H9 (cell line): ENCODE data around the gene PPARA. TPM values are rescaled to one million over a fixed set of nuclear protein-coding genes. Genes with fewer than 3 reads are reported as not detected.

Experiments used
- DNase-seq: peaks from one replicate; pipeline ENCODE4 v3.0.0-alpha.2; 2017
- H2AFZ ChIP-seq: one replicate; pipeline ENCODE4 v1.6.1; 2013; ENCODE audit warnings: mild to moderate bottlenecking, low read length, control low read depth, moderate library complexity
- H2AK5ac ChIP-seq: 2 replicates; pipeline ENCODE4 v1.6.1; 2013; ENCODE audit warnings: low read length, control low read depth, mixed read lengths; ENCODE audit not compliant: insufficient read length
- H2BK120ac ChIP-seq: one replicate; pipeline ENCODE4 v1.6.1; 2013; ENCODE audit warnings: low read depth, mild to moderate bottlenecking, low read length, control low read depth, inconsistent platforms; ENCODE audit not compliant: poor library complexity, severe bottlenecking
- H2BK12ac ChIP-seq: 2 replicates; pipeline ENCODE4 v1.6.1; 2013; ENCODE audit warnings: low read length, control low read depth, mixed read lengths, low read depth; ENCODE audit not compliant: insufficient read length
- H2BK15ac ChIP-seq: 2 replicates; pipeline ENCODE4 v1.6.1; 2013; ENCODE audit warnings: low read depth, low read length, control low read depth
- H2BK20ac ChIP-seq: one replicate; pipeline ENCODE4 v1.6.1; 2013; ENCODE audit warnings: low read depth, mild to moderate bottlenecking, low read length, control low read depth, inconsistent platforms; ENCODE audit not compliant: poor library complexity, severe bottlenecking
- H2BK5ac ChIP-seq: 2 replicates; pipeline ENCODE4 v1.6.1; 2013; ENCODE audit warnings: low read length, control low read depth, mixed read lengths; ENCODE audit not compliant: insufficient read length
- H3K14ac ChIP-seq: 2 replicates; pipeline ENCODE4 v1.6.1; 2013; ENCODE audit warnings: low read length, control low read depth; ENCODE audit not compliant: insufficient read depth
- H3K18ac ChIP-seq: 2 replicates; pipeline ENCODE4 v1.6.1; 2013; ENCODE audit warnings: low read depth, mild to moderate bottlenecking, mixed read lengths, low read length, control low read depth; ENCODE audit not compliant: insufficient read length
- H3K23ac ChIP-seq: 2 replicates; pipeline ENCODE4 v1.6.1; 2013; ENCODE audit warnings: low read length, control low read depth, mixed read lengths, low read depth; ENCODE audit not compliant: insufficient read length
- H3K23me2 ChIP-seq: 2 replicates; pipeline ENCODE4 v1.6.1; 2013; ENCODE audit warnings: low read depth, mild to moderate bottlenecking, mixed read lengths, low read length, control low read depth; ENCODE audit not compliant: insufficient read length, poor library complexity, severe bottlenecking
- H3K27ac ChIP-seq: 2 replicates; pipeline ENCODE4 v1.5.1; 2013; ENCODE audit warnings: low read length, control low read depth, mixed read lengths, low read depth; ENCODE audit not compliant: insufficient read length
- H3K27me3 ChIP-seq: 2 replicates; pipeline ENCODE4 v1.6.1; 2013; ENCODE audit warnings: low read length, control low read depth, inconsistent platforms; ENCODE audit not compliant: insufficient read depth
- H3K4ac ChIP-seq: 2 replicates; pipeline ENCODE4 v1.6.1; 2013; ENCODE audit warnings: low read depth, mild to moderate bottlenecking, control low read depth, inconsistent platforms, low read length, moderate library complexity
- H3K4me1 ChIP-seq: 2 replicates; pipeline ENCODE4 v1.6.1; 2013; ENCODE audit warnings: low read length, control low read depth, inconsistent platforms; ENCODE audit not compliant: insufficient read depth
- H3K4me2 ChIP-seq: 2 replicates; pipeline ENCODE4 v1.6.1; 2013; ENCODE audit warnings: low read length, control low read depth, mixed read lengths; ENCODE audit not compliant: insufficient read length, insufficient read depth
- H3K56ac ChIP-seq: 2 replicates; pipeline ENCODE4 v1.6.1; 2013; ENCODE audit warnings: low read depth, mild to moderate bottlenecking, mixed read lengths, low read length, control low read depth; ENCODE audit not compliant: insufficient read length
- H3K79me1 ChIP-seq: 2 replicates; pipeline ENCODE4 v1.6.1; 2013; ENCODE audit warnings: low read depth, mild to moderate bottlenecking, moderate library complexity, low read length, control low read depth, inconsistent platforms; ENCODE audit not compliant: insufficient read depth, poor library complexity, severe bottlenecking
- H3K79me2 ChIP-seq: 2 replicates; pipeline ENCODE4 v1.6.1; 2013; ENCODE audit warnings: low read length, control low read depth, inconsistent platforms; ENCODE audit not compliant: insufficient read depth
- H3K9ac ChIP-seq: 2 replicates; pipeline ENCODE4 v1.6.1; 2013; ENCODE audit warnings: low read length, control low read depth, mixed read lengths; ENCODE audit not compliant: insufficient read length; ENCODE audit errors: extremely low read depth
- H3K9me3 ChIP-seq: one replicate; pipeline ENCODE4 v1.6.1; 2013; ENCODE audit warnings: low read depth, low read length, inconsistent platforms; ENCODE audit not compliant: control insufficient read depth
- H3T11ph ChIP-seq: one replicate; pipeline ENCODE4 v1.6.1; 2013; ENCODE audit warnings: mild to moderate bottlenecking, low read length, control low read depth, inconsistent platforms
- H4K20me1 ChIP-seq: one replicate; pipeline ENCODE4 v1.6.1; 2013; ENCODE audit not compliant: control insufficient read depth, insufficient read length, insufficient read depth
- H4K5ac ChIP-seq: 2 replicates; pipeline ENCODE4 v1.6.1; 2013; ENCODE audit warnings: low read depth, mild to moderate bottlenecking, mixed read lengths, low read length, control low read depth; ENCODE audit not compliant: insufficient read length
- H4K8ac ChIP-seq: replicated peaks from 2 replicates; pipeline ENCODE4 v1.6.1; 2013; ENCODE audit warnings: low read length, control low read depth, mixed read lengths, low read depth; ENCODE audit not compliant: insufficient read length
- H4K91ac ChIP-seq: 2 replicates; pipeline ENCODE4 v1.6.1; 2013; ENCODE audit warnings: low read depth, mild to moderate bottlenecking, moderate library complexity, mixed read lengths, low read length, control low read depth; ENCODE audit not compliant: insufficient read length
- H3K27ac Mint-ChIP-seq, 3 experiments: 2 replicates in 2 of 3; 3 replicates in 1 of 3; pipeline ENCODE4 v1.8.0; 2020 to 2021; ENCODE audit warnings: mixed read lengths in 3 of 3, mild to moderate bottlenecking in 1 of 3, moderate library complexity in 1 of 3
- H3K27me3 Mint-ChIP-seq: 2 replicates; pipeline ENCODE4 v1.8.0; 2021; ENCODE audit warnings: low read depth, mild to moderate bottlenecking, moderate library complexity, mixed read lengths
- H3K36me3 Mint-ChIP-seq, 3 experiments: 2 replicates in 2 of 3; 3 replicates in 1 of 3; pipeline ENCODE4 v1.8.0; 2020 to 2021; ENCODE audit warnings: low read depth in 3 of 3, mixed read lengths in 3 of 3; ENCODE audit not compliant: insufficient read depth in 1 of 3
- H3K4me1 Mint-ChIP-seq, 2 experiments: 2 replicates each; pipeline ENCODE4 v1.8.0; 2020; ENCODE audit warnings: mixed read lengths in 2 of 2
- H3K4me3 Mint-ChIP-seq, 2 experiments: 2 replicates in 1 of 2; 3 replicates in 1 of 2; pipeline ENCODE4 v1.8.0; 2020 to 2021; ENCODE audit warnings: mild to moderate bottlenecking in 2 of 2, mixed read lengths in 2 of 2, moderate library complexity in 1 of 2
- H3K9me3 Mint-ChIP-seq, 2 experiments: 2 replicates in 1 of 2; 3 replicates in 1 of 2; pipeline ENCODE4 v1.8.0; 2020; ENCODE audit warnings: mild to moderate bottlenecking in 2 of 2, mixed read lengths in 2 of 2, moderate library complexity in 1 of 2
- WGBS: extraction: QIAGEN DNeasy Blood & Tissue Kit; methylation state at CpG from one replicate; pipeline ENCODE4 v1.1.7; 2013; ENCODE audit warnings: missing lambda C conversion rate, low lambda C conversion rate, mixed read lengths; ENCODE audit not compliant: insufficient read length; ENCODE audit errors: extremely low coverage; 5-methylcytosine and 5-hydroxymethylcytosine counted together
- total RNA-seq: library from RNA; stranded (reverse); gene quantifications from 2 replicates; pipeline ENCODE4 v1.2.1, GENCODE V29; 2021
- TF ChIP-seq, protein P1 (sequence below): fragments of 200-600 bp; sonication (generic); conservative IDR thresholded peaks from 3 replicates; pipeline ENCODE4 v1.8.0; 2021; ENCODE audit warnings: antibody characterized with exemption, mild to moderate bottlenecking

PPARA gene
- total RNA-seq, 1 experiment from 2014 or later: 7.3 TPM

DNA sequence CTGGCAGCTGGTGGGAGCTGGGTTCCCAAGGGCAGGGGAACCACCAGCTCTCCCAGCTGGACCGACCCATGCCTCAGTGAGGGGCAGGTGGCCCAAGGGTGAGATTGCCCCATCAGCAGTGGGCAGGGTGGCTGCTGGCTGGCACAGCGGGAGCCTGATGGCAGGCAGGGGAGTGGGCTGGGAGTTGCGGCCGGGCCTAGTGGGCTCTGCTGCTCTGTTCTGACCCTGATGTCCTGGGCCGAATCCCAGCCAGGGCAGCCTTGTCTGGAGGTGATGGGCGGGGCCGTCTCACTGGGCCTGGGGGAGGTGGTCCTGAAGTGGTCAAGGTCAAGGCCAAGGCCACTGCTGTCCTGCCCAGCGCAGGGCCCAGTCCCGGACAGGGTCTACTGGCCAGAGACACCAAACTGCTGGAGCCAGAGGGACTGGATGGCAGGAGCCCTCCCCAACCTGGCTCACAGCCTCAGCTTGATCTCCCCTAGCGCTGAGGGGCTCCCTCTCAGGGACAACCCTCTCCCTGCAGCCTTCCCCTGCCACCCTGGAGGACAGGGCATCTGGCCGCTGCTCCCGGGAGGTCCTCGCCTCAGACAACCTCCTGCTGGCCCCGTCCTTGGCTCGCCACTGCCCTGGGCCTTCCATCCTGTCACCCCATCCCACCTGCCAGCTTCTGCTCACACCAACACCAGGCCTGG, 26.5 kb upstream of the PPARA start:
- peak overlapping the region in 1 of 3 experiments; percentile 61; a peak in 1 of 7 replicates for H3K27ac Mint-ChIP-seq
- Histone ChIP-seq H3K27me3 (no peaks in the 10 kb centered on the region), H2AFZ (no peak overlapping the region), H3K4me1 (no peaks in the 10 kb centered on the region), H2BK12ac (no peak overlapping the region), H3K27ac (no peak overlapping the region), H3K4me2 (no peak overlapping the region), H2BK5ac (no peak overlapping the region), H2BK120ac (no peak overlapping the region), H3K4ac (no peak overlapping the region), H4K20me1 (no peaks in the 10 kb centered on the region), H4K91ac (no peak overlapping the region), H3K23me2 (no peaks in the 10 kb centered on the region), H4K5ac (no peak overlapping the region), H3K9me3 (no peaks in the 10 kb centered on the region), H3K79me1 (no peaks in the 10 kb centered on the region), H3K14ac (no peak overlapping the region; the same call in 1 of the 2 replicates), H3T11ph (no peak overlapping the region), H3K23ac (no peak overlapping the region), H3K56ac (no peak overlapping the region), H2AK5ac (no peak overlapping the region), H3K18ac (no peak overlapping the region), H2BK15ac (no peak overlapping the region), H4K8ac (no peak overlapping the region), H2BK20ac (no peak overlapping the region), H3K79me2 (no peaks in the 10 kb centered on the region), H3K9ac (no peak overlapping the region)
- peaks cover 6% of the 10 kb centered on the region for H3K27me3 Mint-ChIP-seq
- H3K36me3 Mint-ChIP-seq: no peaks in the 10 kb centered on the region
- no peaks in the 10 kb centered on the region for H3K9me3 Mint-ChIP-seq
- H3K4me1 Mint-ChIP-seq: peaks cover 0 to 5% of the 10 kb centered on the region in 2 experiments; a peak in 1 of 4 replicates
- TF ChIP-seq, protein P1, sequence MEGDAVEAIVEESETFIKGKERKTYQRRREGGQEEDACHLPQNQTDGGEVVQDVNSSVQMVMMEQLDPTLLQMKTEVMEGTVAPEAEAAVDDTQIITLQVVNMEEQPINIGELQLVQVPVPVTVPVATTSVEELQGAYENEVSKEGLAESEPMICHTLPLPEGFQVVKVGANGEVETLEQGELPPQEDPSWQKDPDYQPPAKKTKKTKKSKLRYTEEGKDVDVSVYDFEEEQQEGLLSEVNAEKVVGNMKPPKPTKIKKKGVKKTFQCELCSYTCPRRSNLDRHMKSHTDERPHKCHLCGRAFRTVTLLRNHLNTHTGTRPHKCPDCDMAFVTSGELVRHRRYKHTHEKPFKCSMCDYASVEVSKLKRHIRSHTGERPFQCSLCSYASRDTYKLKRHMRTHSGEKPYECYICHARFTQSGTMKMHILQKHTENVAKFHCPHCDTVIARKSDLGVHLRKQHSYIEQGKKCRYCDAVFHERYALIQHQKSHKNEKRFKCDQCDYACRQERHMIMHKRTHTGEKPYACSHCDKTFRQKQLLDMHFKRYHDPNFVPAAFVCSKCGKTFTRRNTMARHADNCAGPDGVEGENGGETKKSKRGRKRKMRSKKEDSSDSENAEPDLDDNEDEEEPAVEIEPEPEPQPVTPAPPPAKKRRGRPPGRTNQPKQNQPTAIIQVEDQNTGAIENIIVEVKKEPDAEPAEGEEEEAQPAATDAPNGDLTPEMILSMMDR: no peak
- H3K4me3 Mint-ChIP-seq: no peak overlapping the region
- DNase-seq: no peak
- WGBS: no CpG with 5 or more reads among the region's 15 CpGs
